ENCODE measurements around the gene PNLDC1.

Gene PNLDC1

DNA sequence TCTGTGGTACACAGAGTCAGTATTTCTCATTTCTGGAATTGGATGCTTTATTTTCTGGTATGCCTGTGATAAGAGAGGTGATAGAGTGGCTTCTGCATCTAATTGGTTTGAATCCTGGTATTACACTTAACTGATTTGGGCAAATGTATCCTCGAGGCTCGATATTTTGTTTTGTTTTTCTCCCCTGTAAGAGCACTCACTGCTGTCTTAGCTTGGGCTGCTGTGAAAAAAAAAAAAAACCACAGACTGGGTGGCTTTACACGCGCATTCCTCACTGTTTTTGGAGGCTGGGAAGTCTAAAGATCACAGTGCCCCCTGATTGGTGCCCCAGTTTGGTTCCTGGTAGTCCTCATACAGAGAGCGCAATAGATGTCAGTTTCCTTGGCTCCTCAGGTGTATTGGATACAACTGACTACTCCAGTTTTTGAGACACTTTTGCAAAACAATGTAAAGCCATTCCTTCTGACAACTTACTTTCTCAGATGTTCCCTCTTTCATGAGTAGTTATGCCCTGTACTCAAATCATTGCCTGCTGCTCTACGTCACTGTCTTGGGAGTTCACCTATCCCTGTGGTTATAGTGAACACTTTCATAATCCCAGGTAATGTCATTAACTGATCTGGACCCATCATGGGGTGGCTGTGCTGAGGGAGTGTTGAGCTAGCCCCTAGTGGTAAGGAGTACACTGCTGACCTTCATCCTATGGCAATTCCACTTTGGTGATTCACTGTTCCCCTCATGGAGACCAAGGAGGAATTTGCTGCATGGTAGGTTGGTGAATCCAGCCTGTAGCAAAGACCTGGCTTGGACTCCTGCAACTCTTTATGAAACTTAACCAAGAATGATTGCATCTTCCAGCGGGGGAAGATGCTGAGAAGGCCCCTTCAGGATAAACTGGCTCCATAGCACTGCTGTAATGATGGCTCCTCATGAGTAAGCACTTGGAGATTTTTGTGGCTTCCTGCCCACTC lies 41.8 kb upstream of the PNLDC1 start:
- Histone ChIP-seq H3K4me2 (ENCODE audit: low read depth, low read length, poor library complexity, severe bottlenecking) (no peak overlapping the region), H3K4me1 (ENCODE audit: insufficient read depth, low read length, poor library complexity, severe bottlenecking) (peaks cover 14% of the 10 kb centered on the region), H2AFZ (ENCODE audit: low read length) (no peak overlapping the region), H3K9me3 (ENCODE audit: insufficient read depth, low read depth, low read length) (no peaks in the 10 kb centered on the region), H4K20me1 (ENCODE audit: insufficient read depth, low read length, poor library complexity, severe bottlenecking) (peaks cover 4% of the 10 kb centered on the region), H3F3A (ENCODE audit: low read depth) (no peaks in the 10 kb centered on the region), H3K27me3 (ENCODE audit: insufficient read depth, low read length, poor library complexity, severe bottlenecking) (no peaks in the 10 kb centered on the region), H3K79me2 (ENCODE audit: insufficient read depth, low read length) (peaks cover 25% of the 10 kb centered on the region), H3K4me3 (ENCODE audit: low read length, poor library complexity, severe bottlenecking) (no peak overlapping the region), H3K9ac (ENCODE audit: low read depth, low read length, poor library complexity, severe bottlenecking) (no peak overlapping the region), H3K36me3 (ENCODE audit: insufficient read depth, low read length) (peaks cover 46% of the 10 kb centered on the region; the same call in 1 of the 2 replicates), H3K9me2 (replicated peaks; ENCODE audit: low read depth, low read length) (no peaks in the 10 kb centered on the region)
- no peak for TF ChIP-seq EZH2phosphoT487 (IDR thresholded peaks at IDR 0.05; ENCODE audit: borderline replicate concordance)
- TF ChIP-seq, protein P1, sequence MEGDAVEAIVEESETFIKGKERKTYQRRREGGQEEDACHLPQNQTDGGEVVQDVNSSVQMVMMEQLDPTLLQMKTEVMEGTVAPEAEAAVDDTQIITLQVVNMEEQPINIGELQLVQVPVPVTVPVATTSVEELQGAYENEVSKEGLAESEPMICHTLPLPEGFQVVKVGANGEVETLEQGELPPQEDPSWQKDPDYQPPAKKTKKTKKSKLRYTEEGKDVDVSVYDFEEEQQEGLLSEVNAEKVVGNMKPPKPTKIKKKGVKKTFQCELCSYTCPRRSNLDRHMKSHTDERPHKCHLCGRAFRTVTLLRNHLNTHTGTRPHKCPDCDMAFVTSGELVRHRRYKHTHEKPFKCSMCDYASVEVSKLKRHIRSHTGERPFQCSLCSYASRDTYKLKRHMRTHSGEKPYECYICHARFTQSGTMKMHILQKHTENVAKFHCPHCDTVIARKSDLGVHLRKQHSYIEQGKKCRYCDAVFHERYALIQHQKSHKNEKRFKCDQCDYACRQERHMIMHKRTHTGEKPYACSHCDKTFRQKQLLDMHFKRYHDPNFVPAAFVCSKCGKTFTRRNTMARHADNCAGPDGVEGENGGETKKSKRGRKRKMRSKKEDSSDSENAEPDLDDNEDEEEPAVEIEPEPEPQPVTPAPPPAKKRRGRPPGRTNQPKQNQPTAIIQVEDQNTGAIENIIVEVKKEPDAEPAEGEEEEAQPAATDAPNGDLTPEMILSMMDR (conservative IDR thresholded peaks at IDR 0.05; ENCODE audit: low read length): peak; percentile 30

GRCh38 chr6:159759645-159760044 lies 40.4 kb upstream of the PNLDC1 start:
- Histone ChIP-seq H2AFZ (ENCODE audit: low read length) (no peak overlapping the region), H4K20me1 (ENCODE audit: insufficient read depth, low read length, poor library complexity, severe bottlenecking) (no peaks in the 10 kb centered on the region), H3K4me3 (ENCODE audit: low read length, poor library complexity, severe bottlenecking) (no peak overlapping the region), H3K9ac (ENCODE audit: low read depth, low read length, poor library complexity, severe bottlenecking) (no peak overlapping the region), H3K9me2 (replicated peaks; ENCODE audit: low read depth, low read length) (no peaks in the 10 kb centered on the region), H3F3A (ENCODE audit: low read depth) (no peaks in the 10 kb centered on the region), H3K36me3 (ENCODE audit: insufficient read depth, low read length) (peaks cover 37% of the 10 kb centered on the region; the same call in 1 of the 2 replicates), H3K27me3 (ENCODE audit: insufficient read depth, low read length, poor library complexity, severe bottlenecking) (no peaks in the 10 kb centered on the region), H3K4me1 (ENCODE audit: insufficient read depth, low read length, poor library complexity, severe bottlenecking) (peaks cover 16% of the 10 kb centered on the region), H3K4me2 (ENCODE audit: low read depth, low read length, poor library complexity, severe bottlenecking) (no peak overlapping the region), H3K79me2 (ENCODE audit: insufficient read depth, low read length) (peaks cover 37% of the 10 kb centered on the region), H3K9me3 (ENCODE audit: insufficient read depth, low read depth, low read length) (no peaks in the 10 kb centered on the region)
- no peak for TF ChIP-seq EZH2phosphoT487 (IDR thresholded peaks at IDR 0.05; ENCODE audit: borderline replicate concordance)
- TF ChIP-seq, protein P1 (conservative IDR thresholded peaks at IDR 0.05; ENCODE audit: low read length): no peak

DNA sequence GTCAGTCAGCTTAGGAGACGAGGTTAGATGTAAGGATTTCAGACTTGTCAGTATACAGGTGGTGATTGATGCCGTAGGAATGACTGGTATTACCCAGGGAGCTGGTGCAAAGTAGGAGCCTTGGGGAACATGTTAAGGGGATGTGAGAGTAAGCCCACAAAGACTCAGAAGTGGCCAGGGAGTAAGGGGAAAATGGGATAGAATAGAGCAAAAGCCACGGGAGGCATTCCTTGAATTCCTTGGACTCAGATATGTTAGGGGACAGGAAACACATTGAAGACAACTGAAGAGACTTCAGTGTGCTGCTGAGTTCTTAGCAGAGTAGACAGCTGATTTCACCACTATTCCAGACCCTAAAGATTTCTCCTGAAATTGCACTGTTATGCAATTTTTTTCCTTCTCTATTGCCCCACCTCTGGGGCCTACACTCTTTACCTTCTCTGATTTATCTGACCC lies 39.4 kb upstream of the PNLDC1 start:
- Histone ChIP-seq H3K79me2 (ENCODE audit: insufficient read depth, low read length) (peaks cover 47% of the 10 kb centered on the region), H3K27me3 (ENCODE audit: insufficient read depth, low read length, poor library complexity, severe bottlenecking) (no peaks in the 10 kb centered on the region), H3K9me2 (replicated peaks; ENCODE audit: low read depth, low read length) (no peaks in the 10 kb centered on the region), H3K4me2 (ENCODE audit: low read depth, low read length, poor library complexity, severe bottlenecking) (peak overlapping the region; percentile 97), H3F3A (ENCODE audit: low read depth) (no peaks in the 10 kb centered on the region), H3K4me1 (ENCODE audit: insufficient read depth, low read length, poor library complexity, severe bottlenecking) (peaks cover 17% of the 10 kb centered on the region), H3K4me3 (ENCODE audit: low read length, poor library complexity, severe bottlenecking) (peak overlapping the region; percentile 94), H3K9me3 (ENCODE audit: insufficient read depth, low read depth, low read length) (no peaks in the 10 kb centered on the region), H2AFZ (ENCODE audit: low read length) (no peak overlapping the region), H3K9ac (ENCODE audit: low read depth, low read length, poor library complexity, severe bottlenecking) (peak overlapping the region; percentile 96), H4K20me1 (ENCODE audit: insufficient read depth, low read length, poor library complexity, severe bottlenecking) (peaks cover 1% of the 10 kb centered on the region), H3K36me3 (ENCODE audit: insufficient read depth, low read length) (peaks cover 31% of the 10 kb centered on the region; the same call in 1 of the 2 replicates)
- TF ChIP-seq EZH2phosphoT487 (IDR thresholded peaks at IDR 0.05; ENCODE audit: borderline replicate concordance): no peak
- TF ChIP-seq, protein P1 (conservative IDR thresholded peaks at IDR 0.05; ENCODE audit: low read length): no peak

Data from Loucy (cell line).